Glomerular visceral epithelial cell (primary cell): Measurements from ENCODE around the gene TMEM271.

Experiments used
- DNase-seq: peaks from one replicate; pipeline ENCODE4 v3.0.0-alpha.2; 2016; ENCODE audit errors: extremely low spot score

Gene TMEM271

DNA sequence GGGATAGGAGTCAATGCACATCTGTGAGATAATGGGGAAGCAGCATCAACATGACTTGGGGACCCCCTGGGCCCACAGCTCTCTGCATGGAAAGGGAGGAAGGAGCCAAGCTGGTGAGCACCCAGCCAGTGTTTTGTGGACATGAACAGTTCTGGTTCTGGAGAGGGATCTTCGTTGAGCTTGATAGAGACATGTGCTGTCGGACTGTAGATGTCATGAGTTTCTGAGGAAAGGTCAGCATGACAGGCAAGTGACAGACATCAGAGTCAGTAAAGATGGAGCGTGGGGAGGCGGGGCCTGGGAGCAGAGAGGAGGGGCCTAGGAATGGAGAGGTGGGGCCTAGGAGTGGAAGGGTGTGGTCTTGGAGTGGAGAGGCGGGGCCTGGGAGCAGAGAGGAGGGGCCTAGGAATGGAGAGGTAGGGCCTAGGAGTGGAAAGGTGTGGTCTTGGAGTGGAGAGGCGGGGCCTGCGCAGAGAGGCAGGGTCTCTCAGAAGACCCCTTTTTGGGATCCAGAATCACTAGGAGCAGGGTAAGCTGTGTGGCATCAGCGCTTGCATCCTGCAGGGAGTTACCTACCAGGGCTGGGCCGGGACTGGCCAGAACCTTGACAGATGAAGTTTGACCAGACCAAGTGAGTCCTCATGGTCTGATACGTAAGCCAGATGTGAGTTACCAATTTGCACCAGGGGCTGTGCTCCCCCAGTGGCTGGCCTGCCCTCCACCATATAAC, 43.3 kb downstream of the TMEM271 start:
- no peak for DNase-seq

- DNase-seq, result no peak
Measured at GRCh38 chr4:531721-532565, 44.2 kb downstream of the TMEM271 start.

GRCh38 chr4:531076-531475, 45.0 kb downstream of the TMEM271 start:
- DNase-seq, result no peak

GRCh38 chr4:530017-530781, 45.9 kb downstream of the TMEM271 start:
- no peak for DNase-seq

GRCh38 chr4:529563-529962, 46.5 kb downstream of the TMEM271 start:
- no peak for DNase-seq

- DNase-seq, result no peak
Measured at GRCh38 chr4:528835-529234, 47.3 kb downstream of the TMEM271 start.

- DNase-seq, result no peak
Measured at GRCh38 chr4:528296-528695, 47.8 kb downstream of the TMEM271 start.

GRCh38 chr4:526971-527460, 49.1 kb downstream of the TMEM271 start:
- DNase-seq, result no peak

GRCh38 chr4:526189-526909, 49.7 kb downstream of the TMEM271 start:
- DNase-seq, result no peak

DNA sequence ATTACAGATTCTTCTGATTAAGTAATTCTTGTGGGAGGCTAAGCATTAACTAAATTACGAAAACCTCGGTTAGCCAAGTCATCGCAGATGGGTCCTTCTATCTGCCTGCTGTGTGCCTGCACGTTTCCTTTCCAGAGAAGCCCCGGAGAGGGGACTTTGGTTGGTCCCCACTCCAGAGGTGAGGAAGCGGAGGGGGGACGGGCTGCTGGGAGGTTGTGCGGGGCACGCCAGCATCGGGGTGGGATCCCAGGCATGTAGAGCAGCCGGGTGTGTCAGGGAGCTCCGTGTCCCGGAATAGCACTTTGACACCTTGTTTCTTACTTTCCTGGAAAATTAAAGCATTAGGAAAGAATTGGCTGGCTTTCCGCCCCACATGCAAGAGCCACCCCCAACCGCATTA, 50.4 kb downstream of the TMEM271 start:
- DNase-seq, result no peak

DNA sequence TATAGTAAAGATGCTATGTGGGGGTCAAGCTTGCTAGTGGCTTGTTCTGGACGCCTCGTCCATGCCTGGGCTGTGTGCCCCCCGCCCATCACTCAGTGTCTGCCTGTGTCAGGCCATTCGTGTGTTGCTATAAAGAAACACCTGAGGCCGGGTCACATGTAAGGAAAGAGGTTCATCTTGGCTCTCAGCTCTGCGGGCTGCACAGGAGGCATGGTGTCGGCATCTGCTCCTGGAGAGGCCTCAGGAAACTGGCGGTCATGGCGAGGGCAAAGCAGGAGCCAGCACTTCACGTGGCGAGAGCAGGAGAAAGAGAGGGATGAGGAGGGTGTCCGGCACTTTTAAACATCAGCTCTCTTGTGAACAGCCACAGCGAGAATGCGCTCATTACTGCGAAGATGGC, 51.9 kb downstream of the TMEM271 start:
- DNase-seq, result no peak
